GM12878 (cell line): Measurements from ENCODE around the gene FBXL3. TPM values are rescaled to one million over a fixed set of nuclear protein-coding genes. Genes with fewer than 3 reads are reported as not detected.

Experiments used
- ATAC-seq: fragments of 200-7000 bp; cut with Tn5 transposase; 3 replicates; pipeline ENCODE4 v1.9.1; 2020; ENCODE audit warnings: mild to moderate bottlenecking, moderate library complexity
- BruUV-seq: library from RNA; stranded (reverse); fragments of 400-500 nt; replicated peaks from 2 replicates; lab custom pipeline; 2021; lab: Mats Ljungman, UMichigan
- CTCF ChIA-PET: fragments of 300-600 bp; sonication (Branson Sonifier 250); formaldehyde crosslinking; extraction: SDS; loops from one replicate; lab custom pipeline; 2021; ENCODE audit warnings: inconsistent platforms; lab: Yijun Ruan, JAX
- POLR2A ChIA-PET: fragments of 350-600 bp; formaldehyde crosslinking; extraction: SDS; loops from one replicate; lab custom pipeline; 2021; ENCODE audit warnings: inconsistent platforms; lab: Charles Lee
- RAD21 ChIA-PET: fragments of 300-600 bp; sonication (Branson Sonifier 250); formaldehyde crosslinking; loops from one replicate; lab custom pipeline; 2023; ENCODE audit warnings: antibody characterized with exemption; ENCODE audit not compliant: unreplicated experiment; lab: Charles Lee
- SMC1A ChIA-PET: fragments of 300-600 bp; sonication (Branson Sonifier 250); formaldehyde crosslinking; loops from one replicate; lab custom pipeline; 2023; ENCODE audit not compliant: unreplicated experiment, uncharacterized antibody; lab: Charles Lee
- DNase-seq: peaks from one replicate; pipeline ENCODE4 v3.0.0-alpha.2; 2011; ENCODE audit warnings: low read depth, low spot score
- FAIRE-seq: peaks from 3 replicates; lab custom pipeline; 2011; peaks lifted over from hg19 to GRCh38; lab: Jason Lieb, UNC
- H2AFZ ChIP-seq: 2 replicates; pipeline ENCODE4 v1.6.0; 2011; ENCODE audit warnings: low read depth, low read length, control low read depth; ENCODE audit not compliant: control insufficient read depth
- H3K27ac ChIP-seq: 2 replicates; pipeline ENCODE4 v1.5.1; 2011; ENCODE audit warnings: control low read depth; ENCODE audit not compliant: control insufficient read depth, insufficient read depth
- H3K27me3 ChIP-seq, 2 experiments: replicated peaks in 1 of 2; 2 replicates each; pipeline versions ENCODE4 v1.6.0 to v1.6.1; 2011; ENCODE audit warnings: low read length in 1 of 2; ENCODE audit not compliant: control insufficient read depth in 2 of 2, insufficient read depth in 2 of 2
- H3K36me3 ChIP-seq, 2 experiments: 2 replicates each; pipeline ENCODE4 v1.5.1; 2011; ENCODE audit warnings: low read length in 1 of 2; ENCODE audit not compliant: control insufficient read depth in 2 of 2, insufficient read depth in 2 of 2
- H3K4me1 ChIP-seq: 2 replicates; pipeline ENCODE4 v1.6.1; 2011; ENCODE audit warnings: mild to moderate bottlenecking, low read length, moderate library complexity, mixed read lengths; ENCODE audit not compliant: control insufficient read depth, insufficient read depth
- H3K4me2 ChIP-seq: 2 replicates; pipeline ENCODE4 v1.6.0; 2011; ENCODE audit warnings: control low read depth; ENCODE audit not compliant: control insufficient read depth, insufficient read depth
- H3K4me3 ChIP-seq: fragments of 200-600 bp; sonication (generic); 2 replicates; pipeline ENCODE4 v1.5.1; 2016
- H3K79me2 ChIP-seq: 2 replicates; pipeline ENCODE4 v1.6.0; 2011; ENCODE audit warnings: low read length; ENCODE audit not compliant: control insufficient read depth, insufficient read depth
- H3K9ac ChIP-seq: 2 replicates; pipeline ENCODE4 v1.8.0; 2011; ENCODE audit warnings: low read length, control low read depth, mixed read lengths; ENCODE audit not compliant: control insufficient read depth, insufficient read depth
- H3K9me3 ChIP-seq: replicated peaks from 3 replicates; pipeline ENCODE4 v1.5.1; 2011; ENCODE audit warnings: mild to moderate bottlenecking, low read length; ENCODE audit not compliant: control insufficient read depth, insufficient read depth
- H4K20me1 ChIP-seq: 2 replicates; pipeline ENCODE4 v1.6.0; 2011; ENCODE audit not compliant: control insufficient read depth, insufficient read depth
- ATF7 ChIP-seq: fragments of 450-650 bp; IDR thresholded peaks from 2 replicates; pipeline ENCODE4 v1.6.1; 2016; ENCODE audit warnings: low read depth, mild to moderate bottlenecking
- CBX3 ChIP-seq: fragments of 200-600 bp; sonication (generic); IDR thresholded peaks from 2 replicates; pipeline ENCODE4 v1.6.1; 2016; ENCODE audit warnings: low read depth, borderline replicate concordance
- EP300 ChIP-seq, 2 experiments: fragments of 150-350 bp in 1 of 2; IDR thresholded peaks; 2 replicates each; pipeline ENCODE4 v1.6.1; 2011 to 2012; ENCODE audit warnings: low read depth in 2 of 2, low read length in 2 of 2, borderline replicate concordance in 1 of 2, improper control_type of control experiment in 1 of 2, inconsistent platforms in 1 of 2; ENCODE audit not compliant: control insufficient read depth in 1 of 2
- FOXK2 ChIP-seq: fragments of 450-650 bp; IDR thresholded peaks from 2 replicates; pipeline ENCODE4 v1.6.1; 2017; ENCODE audit warnings: mild to moderate bottlenecking, moderate library complexity
- GABPA ChIP-seq: IDR thresholded peaks from 2 replicates; pipeline ENCODE4 v1.6.1; 2014; ENCODE audit warnings: antibody characterized with exemption, low read depth, mild to moderate bottlenecking, inconsistent platforms
- GATAD2B ChIP-seq: fragments of 450-650 bp; conservative IDR thresholded peaks from 2 replicates; pipeline ENCODE4 v1.6.1; 2017; ENCODE audit warnings: low read depth, mild to moderate bottlenecking, moderate library complexity
- IKZF2 ChIP-seq, 2 experiments: fragments of 450-650 bp; IDR thresholded peaks; 2 replicates each; pipeline ENCODE4 v1.6.1; 2017; ENCODE audit warnings: mild to moderate bottlenecking in 2 of 2, moderate library complexity in 2 of 2
- JUNB ChIP-seq: IDR thresholded peaks from 2 replicates; pipeline ENCODE4 v1.6.1; 2016; ENCODE audit warnings: antibody characterized with exemption, mild to moderate bottlenecking
- JUND ChIP-seq: IDR thresholded peaks from 2 replicates; pipeline ENCODE4 v1.6.1; 2012; ENCODE audit warnings: low read depth, mild to moderate bottlenecking, low read length, improper control_type of control experiment, moderate library complexity
- MEF2A ChIP-seq: IDR thresholded peaks from 2 replicates; pipeline ENCODE4 v1.6.1; 2011; ENCODE audit warnings: low read depth, mild to moderate bottlenecking, low read length, moderate library complexity; ENCODE audit not compliant: insufficient read depth
- MTA2 ChIP-seq: fragments of 450-650 bp; IDR thresholded peaks from 2 replicates; pipeline ENCODE4 v1.6.1; 2016; ENCODE audit warnings: low read depth, mild to moderate bottlenecking, moderate library complexity
- NFYA ChIP-seq: IDR thresholded peaks from 2 replicates; pipeline ENCODE4 v1.6.1; 2011; ENCODE audit warnings: low read depth, mild to moderate bottlenecking, low read length, improper control_type of control experiment, borderline replicate concordance
- NFYB ChIP-seq: IDR thresholded peaks from 2 replicates; pipeline ENCODE4 v1.6.1; 2011; ENCODE audit warnings: low read depth, mild to moderate bottlenecking, low read length, improper control_type of control experiment, moderate library complexity; ENCODE audit not compliant: insufficient read depth
- NR2C1 ChIP-seq: fragments of 450-650 bp; IDR thresholded peaks from 2 replicates; pipeline ENCODE4 v1.6.1; 2017; ENCODE audit warnings: antibody characterized with exemption, mild to moderate bottlenecking, moderate library complexity
- PAX5 ChIP-seq: IDR thresholded peaks from 2 replicates; pipeline ENCODE4 v1.6.1; 2011; ENCODE audit warnings: low read depth, low read length, borderline replicate concordance
- PAX8 ChIP-seq: fragments of 450-650 bp; IDR thresholded peaks from 2 replicates; pipeline ENCODE4 v1.6.1; 2017; ENCODE audit warnings: mild to moderate bottlenecking, moderate library complexity
- RELA ChIP-seq: fragments of 450-650 bp; IDR thresholded peaks from 2 replicates; pipeline ENCODE4 v1.8.0; 2014; ENCODE audit warnings: borderline replicate concordance; ENCODE audit not compliant: partially characterized antibody
- SP1 ChIP-seq: IDR thresholded peaks from one replicate; pipeline ENCODE4 v1.6.1; 2011; ENCODE audit warnings: low read depth, low read length
- TAF1 ChIP-seq: IDR thresholded peaks from 2 replicates; pipeline ENCODE4 v1.6.1; 2011; ENCODE audit warnings: mild to moderate bottlenecking, low read depth, low read length, borderline replicate concordance
- TARDBP ChIP-seq: IDR thresholded peaks from 2 replicates; pipeline ENCODE4 v1.6.1; 2016; ENCODE audit warnings: borderline replicate concordance
- WRNIP1 ChIP-seq: IDR thresholded peaks from 2 replicates; pipeline ENCODE4 v1.6.1; 2011; ENCODE audit warnings: low read depth, low read length, improper control_type of control experiment, borderline replicate concordance
- WGBS: methylation state at CpG from one replicate; pipeline ENCODE4 v1.1.6; 2016; ENCODE audit warnings: low lambda C conversion rate; ENCODE audit not compliant: insufficient replicate concordance, insufficient coverage; ENCODE audit errors: missing lambda C conversion rate; 5-methylcytosine and 5-hydroxymethylcytosine counted together
- in situ Hi-C: fragments of 300-500 bp; cut with MboI; formaldehyde crosslinking; loops from 9 replicates; pipeline ENCODE4 v1.14.3; 2018; ENCODE audit warnings: mixed read lengths
- intact Hi-C: fragments of 100-400 bp; cut with micrococcal nuclease; formaldehyde crosslinking; loops from one replicate; pipeline ENCODE4 v1.14.2; 2022; ENCODE audit not compliant: unreplicated experiment
- polyA plus RNA-seq, 11 experiments: library from polyadenylated mRNA; depleted of rRNA in 4 of 11; unstranded in 6 of 11; stranded (reverse) in 5 of 11; fragments of >200 nt; fragmentation: Nextera tagmentation in 4 of 11; fragmentation: Illumina TruSeq in 1 of 11; extraction: Ambion mirVana in 4 of 11; extraction: Trizol in 1 of 11; gene quantifications; 1 replicate in 1 of 11; 2 replicates in 10 of 11; pipeline versions ENCODE4 v1.2.1 to v1.2.3, GENCODE V29; 2011 to 2016; ENCODE audit warnings: inconsistent platforms in 2 of 11, missing spikeins in 2 of 11, low read depth in 1 of 11
- total RNA-seq, 4 experiments: library from RNA; depleted of rRNA in 3 of 4; stranded (reverse); fragments of >200 nt in 3 of 4; fragmentation: Illumina TruSeq in 1 of 4; extraction: Trizol in 1 of 4; gene quantifications; 2 replicates each; pipeline versions ENCODE4 v1.2.1 to v1.2.3, GENCODE V29; 2013 to 2021

Gene FBXL3
- total and polyA plus RNA-seq, 10 of the 15 experiments (the other 5 are each of a cell fraction or from before 2014, with no cell fraction given), result 9.0 to 26.4 (median 19.7) TPM

GRCh38 chr13:76971215-76971614, 55.7 kb downstream of the FBXL3 start:
- POLR2A ChIA-PET, result no interaction called here

GRCh38 chr13:76969488-76970365, 57.2 kb downstream of the FBXL3 start:
- no peak for TF ChIP-seq IKZF2 (IDR thresholded peaks at IDR 0.05)
- TF ChIP-seq JUNB, result no peak
- TF ChIP-seq EP300 (IDR thresholded peaks at IDR 0.05; ENCODE audit: borderline replicate concordance in 1 of 2, control insufficient read depth in 1 of 2, low read depth in 2 of 2, low read length in 2 of 2), result no peak
- TF ChIP-seq GATAD2B, result no peak
- TF ChIP-seq SP1, result no peak
- no peak for TF ChIP-seq RELA
- no peak for TF ChIP-seq MEF2A
- TF ChIP-seq FOXK2, result no peak
- TF ChIP-seq NR2C1, result no peak
- TF ChIP-seq TAF1, result no peak
- no peak for TF ChIP-seq TARDBP
- TF ChIP-seq GABPA, result no peak
- no peak for TF ChIP-seq ATF7
- WGBS, result 30% methylated on average over 5 of the region's 5 CpGs
- H4K20me1 ChIP-seq, result no peaks in the 10 kb centered on the region
- H3K79me2 ChIP-seq, result no peaks in the 10 kb centered on the region
- ChIA-PET RAD21 (interaction anchor here (1.0 to 1.2 kb wide), 2 partner anchors 10 to 66 kb away, joined by 4 read pairs; no protein-coding TSS in a partner anchor), SMC1A (interaction anchor here (0.9 to 1.3 kb wide), 4 partner anchors 10 to 1074 kb away, joined by 3 read pairs; no protein-coding TSS in a partner anchor), CTCF (interaction anchor here (0.6 to 1.7 kb wide), 7 partner anchors 8 to 240 kb away, joined by 3 to 9 read pairs (median 3); no protein-coding TSS in a partner anchor), POLR2A (no interaction called here)
- intact Hi-C loops (no loop called here), in situ Hi-C loops (loop anchor here (10.0 kb wide), 1 partner anchor 1095 kb away; no protein-coding TSS in a partner anchor)
- no peak overlapping the region for H3K4me3 ChIP-seq
- no peaks in the 10 kb centered on the region for H3K36me3 ChIP-seq
- no peaks in the 10 kb centered on the region for H3K27me3 ChIP-seq
- no peak overlapping the region for H3K9ac ChIP-seq
- ATAC-seq (no peak), FAIRE-seq (no peak), DNase-seq (no peak)
- H3K4me1 ChIP-seq, result no peaks in the 10 kb centered on the region
- H2AFZ ChIP-seq, result no peak overlapping the region
- H3K9me3 ChIP-seq, result no peaks in the 10 kb centered on the region
- H3K4me2 ChIP-seq, result no peak overlapping the region
- H3K27ac ChIP-seq, result no peak overlapping the region
- BruUV-seq, result no TSS peak

More at GRCh38 chr13:76971215-76971614, 55.7 kb downstream of the FBXL3 start:
- H3K4me1 ChIP-seq, result no peaks in the 10 kb centered on the region
- no peak overlapping the region for H2AFZ ChIP-seq
- RAD21 ChIA-PET, result interaction anchor here (1.2 kb wide), 1 partner anchor 67 kb away, joined by 4 read pairs; no protein-coding TSS in a partner anchor
- no peak overlapping the region for H3K4me2 ChIP-seq
- H3K27ac ChIP-seq, result no peak overlapping the region
- no peaks in the 10 kb centered on the region for H3K9me3 ChIP-seq
- no peak for FAIRE-seq
- no peaks in the 10 kb centered on the region for H3K36me3 ChIP-seq
- H3K9ac ChIP-seq, result no peak overlapping the region
- SMC1A ChIA-PET, result interaction anchor here (1.1 to 1.3 kb wide), 2 partner anchors 9 to 1075 kb away, joined by 3 read pairs; no protein-coding TSS in a partner anchor
- no peak overlapping the region for H3K4me3 ChIP-seq
- in situ Hi-C loops (loop anchor here (10.0 kb wide), 1 partner anchor 1096 kb away; no protein-coding TSS in a partner anchor), intact Hi-C loops (no loop called here)
- no peaks in the 10 kb centered on the region for H3K79me2 ChIP-seq
- no TSS peak for BruUV-seq
- no peak; the same call in 2 of the 3 replicates for ATAC-seq
- no peaks in the 10 kb centered on the region for H3K27me3 ChIP-seq
- no peaks in the 10 kb centered on the region for H4K20me1 ChIP-seq
- DNase-seq, result no peak
- CTCF ChIA-PET, result interaction anchor here (0.7 to 1.7 kb wide), 4 partner anchors 9 to 15 kb away, joined by 4 to 9 read pairs (median 4); no protein-coding TSS in a partner anchor
- no peak for TF ChIP-seq CBX3
- no peak for TF ChIP-seq NFYB
- no peak for TF ChIP-seq NFYA
- TF ChIP-seq WRNIP1, result no peak
- TF ChIP-seq PAX8, result no peak
- no peak for TF ChIP-seq PAX5
- TF ChIP-seq MTA2, result no peak
- no peak for TF ChIP-seq JUND
- TF ChIP-seq, all 136 proteins: peak for 0
- 0% methylated on average over 3 of the region's 3 CpGs for WGBS
